HepG2 (cell line): ENCODE measurements around the gene CACNG4. TPM values are rescaled to one million over a fixed set of nuclear protein-coding genes. Genes with fewer than 3 reads are reported as not detected.
A peak's percentile ranks its signal among the peaks of the same experiment; 100 is the strongest.

Source experiments
- CREB1 ChIP-seq, 2 experiments: fragments of 450-650 bp in 1 of 2; IDR thresholded peaks; 2 replicates each; pipeline ENCODE4 v1.6.1; 2016 to 2017; ENCODE audit warnings: control low read depth in 1 of 2, mild to moderate bottlenecking in 1 of 2, missing compliant biosample characterization in 1 of 2, missing genetic modification characterization in 1 of 2
- FOXA1 ChIP-seq, 2 experiments: fragments of 450-650 bp in 1 of 2; sonication (generic) in 1 of 2; formaldehyde crosslinking in 1 of 2; IDR thresholded peaks; 2 replicates each; pipeline versions ENCODE4 v1.4.0 to v1.6.1; 2016 to 2020; ENCODE audit warnings: missing genetic modification reagents in 1 of 2
- FOXK2 ChIP-seq: fragments of 450-650 bp; IDR thresholded peaks from 2 replicates; pipeline ENCODE4 v1.6.1; 2016
- MAFG ChIP-seq: sonication (generic); formaldehyde crosslinking; IDR thresholded peaks from 2 replicates; pipeline ENCODE4 v1.5.1; 2020; ENCODE audit warnings: mild to moderate bottlenecking, missing genetic modification reagents
- NBN ChIP-seq: fragments of 450-650 bp; conservative IDR thresholded peaks from 2 replicates; pipeline ENCODE4 v1.6.1; 2017
- NONO ChIP-seq, 2 experiments: fragments of 450-650 bp in 1 of 2; sonication (generic) in 1 of 2; formaldehyde crosslinking in 1 of 2; IDR thresholded peaks in 1 of 2; conservative IDR thresholded peaks in 1 of 2; 2 replicates each; pipeline versions ENCODE4 v1.6.1 to v1.8.0; 2017 to 2022; ENCODE audit warnings: mild to moderate bottlenecking in 1 of 2, missing genetic modification reagents in 1 of 2, moderate library complexity in 1 of 2
- NR3C1 ChIP-seq: sonication (generic); formaldehyde crosslinking; IDR thresholded peaks from 2 replicates; pipeline ENCODE4 v1.4.0; 2020; ENCODE audit warnings: missing genetic modification reagents
- PBX2 ChIP-seq: IDR thresholded peaks from 2 replicates; pipeline ENCODE4 v1.6.1; 2016; ENCODE audit warnings: control low read depth
- PITX1 ChIP-seq: sonication (generic); formaldehyde crosslinking; IDR thresholded peaks from 2 replicates; pipeline ENCODE4 v1.5.1; 2020; ENCODE audit warnings: mild to moderate bottlenecking, missing genetic modification reagents
- PLRG1 ChIP-seq: fragments of 450-650 bp; conservative IDR thresholded peaks from 2 replicates; pipeline ENCODE4 v1.6.1; 2016
- POLR2AphosphoS2 ChIP-seq: IDR thresholded peaks from 2 replicates; pipeline ENCODE4 v1.6.1; 2011; ENCODE audit warnings: low read depth, low read length, improper control_type of control experiment
- RARG ChIP-seq: sonication (generic); formaldehyde crosslinking; IDR thresholded peaks from 2 replicates; pipeline ENCODE4 v1.4.0; 2020; ENCODE audit warnings: low read depth, mild to moderate bottlenecking, missing genetic modification reagents
- RFX1 ChIP-seq: fragments of 450-650 bp; IDR thresholded peaks from 2 replicates; pipeline ENCODE4 v1.6.1; 2017
- TEF ChIP-seq: sonication (generic); formaldehyde crosslinking; IDR thresholded peaks from 2 replicates; pipeline ENCODE4 v1.5.0; 2020; ENCODE audit warnings: missing genetic modification reagents
- ZNF138 ChIP-seq: sonication (generic); formaldehyde crosslinking; IDR thresholded peaks from 2 replicates; pipeline ENCODE4 v1.5.0; 2020; ENCODE audit warnings: mild to moderate bottlenecking, low read depth, missing genetic modification reagents
- ZNF207 ChIP-seq: fragments of 450-650 bp; IDR thresholded peaks from 2 replicates; pipeline ENCODE4 v1.6.1; 2016; ENCODE audit warnings: antibody characterized with exemption, borderline replicate concordance
- ZNF282 ChIP-seq: fragments of 450-650 bp; IDR thresholded peaks from 2 replicates; pipeline ENCODE4 v1.6.1; 2018; ENCODE audit not compliant: partially characterized antibody
- ZNF629 ChIP-seq: sonication (generic); formaldehyde crosslinking; conservative IDR thresholded peaks from 2 replicates; pipeline ENCODE4 v1.5.0; 2020; ENCODE audit warnings: missing genetic modification reagents
- polyA plus RNA-seq, 8 experiments: library from polyadenylated mRNA; depleted of rRNA in 3 of 8; stranded (reverse) in 7 of 8; unstranded in 1 of 8; fragments of >200 nt; fragmentation: Illumina TruSeq in 4 of 8; extraction: Trizol in 4 of 8; gene quantifications; 2 replicates each; pipeline versions ENCODE4 v1.2.1 to v1.2.3, GENCODE V29; 2011 to 2016; ENCODE audit warnings: low read depth in 4 of 8, missing spikeins in 1 of 8, mixed read lengths in 1 of 8; ENCODE audit not compliant: insufficient read depth in 1 of 8
- total RNA-seq, 5 experiments: library from RNA; depleted of rRNA; stranded (reverse); fragments of >200 nt; fragmentation: Illumina TruSeq; extraction: Trizol; gene quantifications; 2 replicates each; pipeline ENCODE4 v1.2.3, GENCODE V29; 2016; ENCODE audit warnings: low read depth in 1 of 5
- TF ChIP-seq, protein P1 (sequence below): sonication (generic); formaldehyde crosslinking; IDR thresholded peaks from 2 replicates; pipeline ENCODE4 v1.5.0; 2020; ENCODE audit warnings: mild to moderate bottlenecking, missing genetic modification reagents, borderline replicate concordance
- TF ChIP-seq, protein P2 (sequence below): fragments of 450-650 bp; IDR thresholded peaks from 2 replicates; pipeline ENCODE4 v1.6.1; 2017

The CACNG4 gene
- total and polyA plus RNA-seq, 2 of the 13 experiments (the other 11 are each of a cell fraction or from before 2014, with no cell fraction given), result 0.09 TPM

- TF ChIP-seq ZNF629 (no peak), POLR2AphosphoS2 (no peak), PBX2 (no peak), NBN (peak; percentile 91; the same call in 1 of the 2 replicates), NR3C1 (CRISPR knock-in tag) (no peak), ZNF138 (CRISPR knock-in tag) (no peak), FOXA1 (IDR thresholded peaks at IDR 0.05) (peak; percentile 56; the same call in 1 of the 2 replicates), FOXA1 (CRISPR knock-in tag; IDR thresholded peaks at IDR 0.05) (no peak), PLRG1 (peak; percentile 93), FOXK2 (peak; percentile 48; the same call in 1 of the 2 replicates), RARG (CRISPR knock-in tag) (no peak), RFX1 (no peak), NONO (IDR thresholded peaks at IDR 0.05) (peak; percentile 60; the same call in 1 of the 2 replicates), NONO (CRISPR knock-in tag; conservative IDR thresholded peaks at IDR 0.05) (no peak), CREB1 (IDR thresholded peaks at IDR 0.05) (peak; percentile 91), CREB1 (CRISPR knock-in tag; IDR thresholded peaks at IDR 0.05) (no peak), ZNF282 (peak; percentile 95), ZNF207 (peak; percentile 88), MAFG (CRISPR knock-in tag) (no peak), TEF (CRISPR knock-in tag) (no peak), PITX1 (CRISPR knock-in tag) (no peak)
- TF ChIP-seq, protein P1, sequence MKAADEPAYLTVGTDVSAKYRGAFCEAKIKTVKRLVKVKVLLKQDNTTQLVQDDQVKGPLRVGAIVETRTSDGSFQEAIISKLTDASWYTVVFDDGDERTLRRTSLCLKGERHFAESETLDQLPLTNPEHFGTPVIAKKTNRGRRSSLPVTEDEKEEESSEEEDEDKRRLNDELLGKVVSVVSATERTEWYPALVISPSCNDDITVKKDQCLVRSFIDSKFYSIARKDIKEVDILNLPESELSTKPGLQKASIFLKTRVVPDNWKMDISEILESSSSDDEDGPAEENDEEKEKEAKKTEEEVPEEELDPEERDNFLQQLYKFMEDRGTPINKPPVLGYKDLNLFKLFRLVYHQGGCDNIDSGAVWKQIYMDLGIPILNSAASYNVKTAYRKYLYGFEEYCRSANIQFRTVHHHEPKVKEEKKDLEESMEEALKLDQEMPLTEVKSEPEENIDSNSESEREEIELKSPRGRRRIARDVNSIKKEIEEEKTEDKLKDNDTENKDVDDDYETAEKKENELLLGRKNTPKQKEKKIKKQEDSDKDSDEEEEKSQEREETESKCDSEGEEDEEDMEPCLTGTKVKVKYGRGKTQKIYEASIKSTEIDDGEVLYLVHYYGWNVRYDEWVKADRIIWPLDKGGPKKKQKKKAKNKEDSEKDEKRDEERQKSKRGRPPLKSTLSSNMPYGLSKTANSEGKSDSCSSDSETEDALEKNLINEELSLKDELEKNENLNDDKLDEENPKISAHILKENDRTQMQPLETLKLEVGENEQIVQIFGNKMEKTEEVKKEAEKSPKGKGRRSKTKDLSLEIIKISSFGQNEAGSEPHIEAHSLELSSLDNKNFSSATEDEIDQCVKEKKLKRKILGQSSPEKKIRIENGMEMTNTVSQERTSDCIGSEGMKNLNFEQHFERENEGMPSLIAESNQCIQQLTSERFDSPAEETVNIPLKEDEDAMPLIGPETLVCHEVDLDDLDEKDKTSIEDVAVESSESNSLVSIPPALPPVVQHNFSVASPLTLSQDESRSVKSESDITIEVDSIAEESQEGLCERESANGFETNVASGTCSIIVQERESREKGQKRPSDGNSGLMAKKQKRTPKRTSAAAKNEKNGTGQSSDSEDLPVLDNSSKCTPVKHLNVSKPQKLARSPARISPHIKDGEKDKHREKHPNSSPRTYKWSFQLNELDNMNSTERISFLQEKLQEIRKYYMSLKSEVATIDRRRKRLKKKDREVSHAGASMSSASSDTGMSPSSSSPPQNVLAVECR (CRISPR knock-in tag), result 0 out of 2 replicates have a peak, but pooled peaks have one; percentile 12
- TF ChIP-seq, protein P2, sequence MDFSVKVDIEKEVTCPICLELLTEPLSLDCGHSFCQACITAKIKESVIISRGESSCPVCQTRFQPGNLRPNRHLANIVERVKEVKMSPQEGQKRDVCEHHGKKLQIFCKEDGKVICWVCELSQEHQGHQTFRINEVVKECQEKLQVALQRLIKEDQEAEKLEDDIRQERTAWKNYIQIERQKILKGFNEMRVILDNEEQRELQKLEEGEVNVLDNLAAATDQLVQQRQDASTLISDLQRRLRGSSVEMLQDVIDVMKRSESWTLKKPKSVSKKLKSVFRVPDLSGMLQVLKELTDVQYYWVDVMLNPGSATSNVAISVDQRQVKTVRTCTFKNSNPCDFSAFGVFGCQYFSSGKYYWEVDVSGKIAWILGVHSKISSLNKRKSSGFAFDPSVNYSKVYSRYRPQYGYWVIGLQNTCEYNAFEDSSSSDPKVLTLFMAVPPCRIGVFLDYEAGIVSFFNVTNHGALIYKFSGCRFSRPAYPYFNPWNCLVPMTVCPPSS, result 0 out of 2 replicates have a peak, but pooled peaks have one; percentile 78
Measured at GRCh38 chr17:67054608-67055007, 90.1 kb downstream of the CACNG4 start (continued).
